NOMO-1 treated with DMSO at 0.1 percent for 48 hours (cell line): ENCODE measurements around the gene SLC19A2.
"Not testable (repeated sequence)": the region's sequence is repeated elsewhere in the genome, so short reads cannot be mapped to it uniquely, and the experiment has no call there.

ENCODE experiments used
- DNase-seq: peaks from one replicate; lab custom pipeline; 2025; ENCODE audit not compliant: unreplicated experiment; lab: John Stamatoyannopoulos, UW

SLC19A2 gene

GRCh38 chr1:169485431-169486280 lies at the start of gene SLC19A2:
SLC19A2 (minus strand) TSS chr1:169485944; CDS start chr1:169485766, 178 bp downstream.
- peak; percentile 99 for DNase-seq

GRCh38 chr1:169534653-169535052 lies 48.9 kb upstream of the SLC19A2 start:
- no peak for DNase-seq

GRCh38 chr1:169533528-169534190 lies 47.9 kb upstream of the SLC19A2 start:
- not testable (repeated sequence) for DNase-seq

GRCh38 chr1:169530448-169530847 lies 44.7 kb upstream of the SLC19A2 start:
- no peak for DNase-seq

- DNase-seq, result no peak
Measured at GRCh38 chr1:169529068-169529642, 43.4 kb upstream of the SLC19A2 start.

- peak; percentile 26 for DNase-seq
Measured at GRCh38 chr1:169528215-169529067, 42.7 kb upstream of the SLC19A2 start.

GRCh38 chr1:169527451-169528214 lies 41.9 kb upstream of the SLC19A2 start:
- peak; percentile 46 for DNase-seq

GRCh38 chr1:169527001-169527400 lies 41.3 kb upstream of the SLC19A2 start:
- DNase-seq, result no peak

GRCh38 chr1:169526120-169526832 lies 40.5 kb upstream of the SLC19A2 start:
- DNase-seq, result no peak

GRCh38 chr1:169525391-169525790 lies 39.6 kb upstream of the SLC19A2 start:
- DNase-seq, result no peak

- DNase-seq, result no peak
Measured at GRCh38 chr1:169523904-169524303, 38.2 kb upstream of the SLC19A2 start.

- DNase-seq, result no peak
Measured at GRCh38 chr1:169521226-169521625, 35.5 kb upstream of the SLC19A2 start.

- no peak for DNase-seq
Measured at GRCh38 chr1:169517558-169518186, 31.9 kb upstream of the SLC19A2 start.

GRCh38 chr1:169515641-169516040 lies 29.9 kb upstream of the SLC19A2 start:
- no peak for DNase-seq

- DNase-seq, result no peak
Measured at GRCh38 chr1:169514566-169515270, 29.0 kb upstream of the SLC19A2 start.

- DNase-seq, result peak; percentile 72
Measured at GRCh38 chr1:169513208-169513607, 27.5 kb upstream of the SLC19A2 start.

- no peak for DNase-seq
Measured at GRCh38 chr1:169511316-169512005, 25.7 kb upstream of the SLC19A2 start.

- DNase-seq, result no peak
Measured at GRCh38 chr1:169510060-169510459, 24.3 kb upstream of the SLC19A2 start.
